IMR-90 (cell line): Measurements from ENCODE around the gene KRTAP10-7.

Source experiments
- BHLHE40 ChIP-seq: fragments of 150-350 bp; IDR thresholded peaks from 2 replicates; pipeline ENCODE4 v1.6.1; 2016; ENCODE audit warnings: mild to moderate bottlenecking, low read depth, low read length
- CEBPB ChIP-seq: IDR thresholded peaks from 2 replicates; pipeline ENCODE4 v1.6.1; 2012; ENCODE audit warnings: low read depth, low read length, improper control_type of control experiment
- CTCF ChIP-seq: conservative IDR thresholded peaks from 2 replicates; pipeline ENCODE4 v1.5.1; 2012; ENCODE audit warnings: mild to moderate bottlenecking, low read depth, low read length, improper control_type of control experiment
- MAFK ChIP-seq: IDR thresholded peaks from 2 replicates; pipeline ENCODE4 v1.6.1; 2012; ENCODE audit warnings: low read depth, low read length, improper control_type of control experiment
- MXI1 ChIP-seq: IDR thresholded peaks from 2 replicates; pipeline ENCODE4 v1.6.1; 2012; ENCODE audit warnings: low read depth, mild to moderate bottlenecking, low read length, moderate library complexity, borderline replicate concordance
- NFE2L2 ChIP-seq: fragments of 150-350 bp; IDR thresholded peaks from 2 replicates; pipeline ENCODE4 v1.6.1; 2016; ENCODE audit warnings: low read depth, mild to moderate bottlenecking, low read length
- POLR2A ChIP-seq: IDR thresholded peaks from 2 replicates; pipeline ENCODE4 v1.6.1; 2012; ENCODE audit warnings: mild to moderate bottlenecking, low read depth, low read length
- RAD21 ChIP-seq: IDR thresholded peaks from 2 replicates; pipeline ENCODE4 v1.6.1; 2012; ENCODE audit warnings: low read length, improper control_type of control experiment
- RCOR1 ChIP-seq: IDR thresholded peaks from 2 replicates; pipeline ENCODE4 v1.6.1; 2012; ENCODE audit warnings: mild to moderate bottlenecking, low read length, improper control_type of control experiment; ENCODE audit not compliant: insufficient replicate concordance
- RFX5 ChIP-seq: IDR thresholded peaks from 2 replicates; pipeline ENCODE4 v1.8.0; 2012; ENCODE audit warnings: low read depth, mild to moderate bottlenecking, low read length, moderate library complexity
- SMC3 ChIP-seq: fragments of 150-350 bp; IDR thresholded peaks from 2 replicates; pipeline ENCODE4 v1.6.1; 2016; ENCODE audit warnings: low read depth, mild to moderate bottlenecking, antibody characterized with exemption, low read length, moderate library complexity
- USF2 ChIP-seq: fragments of 150-350 bp; IDR thresholded peaks from 2 replicates; pipeline ENCODE4 v1.6.1; 2017; ENCODE audit warnings: mild to moderate bottlenecking, antibody characterized with exemption, low read length, low read depth
- TF ChIP-seq, protein P1 (sequence below): fragments of 150-350 bp; IDR thresholded peaks from 2 replicates; pipeline ENCODE4 v1.6.1; 2016; ENCODE audit warnings: low read depth, mild to moderate bottlenecking, low read length, moderate library complexity, borderline replicate concordance

DNA sequence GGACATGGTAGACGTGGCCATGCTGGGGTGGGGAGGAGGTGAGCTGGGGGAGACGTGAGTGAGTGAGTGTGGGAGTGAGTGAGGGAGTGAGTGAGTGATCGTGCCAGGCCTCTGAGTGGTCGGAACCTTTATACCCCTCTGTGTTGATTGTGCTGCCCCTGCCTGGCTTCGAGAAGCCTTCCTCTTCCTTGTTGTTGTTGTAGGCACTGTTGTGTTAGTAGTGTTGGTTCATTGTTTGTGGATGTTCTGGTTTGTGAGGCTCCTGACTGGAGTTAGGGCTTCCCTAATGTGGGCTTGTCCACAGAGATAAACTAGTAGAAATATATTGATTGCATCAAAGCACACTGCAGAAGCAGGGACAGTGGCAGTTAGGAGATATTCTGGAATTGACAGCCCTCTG lies 41.7 kb upstream of the KRTAP10-7 start, which contains the start of gene KRTAP10-3:
- TF ChIP-seq CTCF (no peak), SMC3 (no peak), MXI1 (no peak), RCOR1 (no peak), POLR2A (no peak), MAFK (no peak), RFX5 (no peak), RAD21 (no peak), CEBPB (no peak), USF2 (no peak), NFE2L2 (no peak), BHLHE40 (no peak)
- TF ChIP-seq, protein P1, sequence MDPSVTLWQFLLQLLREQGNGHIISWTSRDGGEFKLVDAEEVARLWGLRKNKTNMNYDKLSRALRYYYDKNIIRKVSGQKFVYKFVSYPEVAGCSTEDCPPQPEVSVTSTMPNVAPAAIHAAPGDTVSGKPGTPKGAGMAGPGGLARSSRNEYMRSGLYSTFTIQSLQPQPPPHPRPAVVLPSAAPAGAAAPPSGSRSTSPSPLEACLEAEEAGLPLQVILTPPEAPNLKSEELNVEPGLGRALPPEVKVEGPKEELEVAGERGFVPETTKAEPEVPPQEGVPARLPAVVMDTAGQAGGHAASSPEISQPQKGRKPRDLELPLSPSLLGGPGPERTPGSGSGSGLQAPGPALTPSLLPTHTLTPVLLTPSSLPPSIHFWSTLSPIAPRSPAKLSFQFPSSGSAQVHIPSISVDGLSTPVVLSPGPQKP: no peak
